PFSK-1 (cell line): Measurements from ENCODE around the gene CNTNAP5.

Source experiments
- SIN3A ChIP-seq: IDR thresholded peaks from 2 replicates; pipeline ENCODE4 v1.6.1; 2012; ENCODE audit warnings: mild to moderate bottlenecking, low read length, moderate library complexity, borderline replicate concordance; ENCODE audit not compliant: insufficient read depth
- TAF1 ChIP-seq: IDR thresholded peaks from 2 replicates; pipeline ENCODE4 v1.6.1; 2012; ENCODE audit warnings: low read length, control low read depth, borderline replicate concordance; ENCODE audit not compliant: insufficient read depth

DNA sequence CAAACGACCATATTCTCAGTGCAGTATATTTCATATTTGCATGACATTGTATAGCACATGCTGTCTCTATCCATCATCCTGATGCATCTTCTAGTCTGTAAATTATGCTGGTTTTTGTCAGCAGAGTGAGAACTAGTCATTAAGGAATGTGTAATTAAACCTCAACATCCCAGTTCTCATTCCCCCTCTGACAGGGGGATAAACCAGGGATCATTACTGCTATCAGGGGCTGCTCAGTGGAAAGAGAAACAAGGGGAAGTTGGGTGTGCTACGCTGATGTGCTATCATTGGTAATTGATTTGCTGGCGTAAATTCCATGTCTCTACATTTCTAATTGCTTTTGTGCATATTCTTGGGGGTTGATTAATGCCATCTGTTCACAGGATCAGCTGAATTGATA lies 7.7 kb downstream of the CNTNAP5 start:
- TF ChIP-seq TAF1 (no peak), SIN3A (no peak)
